IMR-90 (cell line): ENCODE data around the gene SERPINA6. TPM values are rescaled to one million over a fixed set of nuclear protein-coding genes. Genes with fewer than 3 reads are reported as not detected.

Experiments used
- ATAC-seq: fragments of 200-7000 bp; cut with Tn5 transposase; 2 replicates; pipeline ENCODE4 v1.9.1; 2020; ENCODE audit warnings: low read depth, mild to moderate bottlenecking, moderate library complexity
- BruUV-seq: library from RNA; stranded (reverse); fragments of 400-500 nt; replicated peaks from 2 replicates; lab custom pipeline; 2021; lab: Mats Ljungman, UMichigan
- CTCF ChIA-PET: fragments of 300-600 bp; formaldehyde crosslinking; extraction: SDS; loops from one replicate; lab custom pipeline; 2021; ENCODE audit warnings: antibody characterized with exemption; lab: Yijun Ruan, JAX
- POLR2A ChIA-PET: fragments of 300-600 bp; sonication (Branson Sonifier 250); formaldehyde crosslinking; loops from one replicate; lab custom pipeline; 2022; ENCODE audit warnings: antibody characterized with exemption; ENCODE audit not compliant: unreplicated experiment; lab: Charles Lee
- DNase-seq: peaks from one replicate; pipeline ENCODE4 v3.0.0; 2013
- H2AFZ ChIP-seq: replicated peaks from 2 replicates; pipeline ENCODE3; 2013; ENCODE audit warnings: low read length, mild to moderate bottlenecking; ENCODE audit not compliant: poor library complexity
- H2AK5ac ChIP-seq: 2 replicates; pipeline ENCODE4 v1.6.1; 2013; ENCODE audit warnings: low read depth, low read length, inconsistent platforms
- H2AK9ac ChIP-seq: replicated peaks from 2 replicates; pipeline ENCODE3; 2013; ENCODE audit warnings: mild to moderate bottlenecking, low read depth, low read length, moderate library complexity; ENCODE audit not compliant: poor library complexity
- H2BK120ac ChIP-seq: 2 replicates; pipeline ENCODE4 v1.6.1; 2013; ENCODE audit warnings: low read depth, low read length, inconsistent platforms
- H2BK15ac ChIP-seq: 3 replicates; pipeline ENCODE4 v1.6.1; 2013; ENCODE audit warnings: low read depth, low read length, inconsistent platforms
- H2BK20ac ChIP-seq: 2 replicates; pipeline ENCODE4 v1.6.1; 2013; ENCODE audit warnings: low read depth, mild to moderate bottlenecking, inconsistent platforms, low read length, moderate library complexity
- H2BK5ac ChIP-seq: 2 replicates; pipeline ENCODE4 v1.6.1; 2013; ENCODE audit warnings: mild to moderate bottlenecking, low read depth, low read length, inconsistent platforms; ENCODE audit not compliant: poor library complexity, severe bottlenecking
- H3K14ac ChIP-seq: replicated peaks from 2 replicates; pipeline ENCODE4 v1.6.1; 2013; ENCODE audit warnings: low read depth, low read length, inconsistent platforms
- H3K18ac ChIP-seq: 2 replicates; pipeline ENCODE4 v1.6.1; 2013; ENCODE audit warnings: low read depth, low read length, control low read depth
- H3K23ac ChIP-seq: 2 replicates; pipeline ENCODE4 v1.6.1; 2013; ENCODE audit warnings: low read depth, low read length, inconsistent platforms
- H3K27ac ChIP-seq: 2 replicates; pipeline ENCODE4 v1.5.1; 2013; ENCODE audit warnings: mild to moderate bottlenecking, control low read depth, low read length; ENCODE audit not compliant: insufficient read depth
- H3K27me3 ChIP-seq: 2 replicates; pipeline ENCODE4 v1.6.1; 2013; ENCODE audit warnings: low read length; ENCODE audit not compliant: control insufficient read depth, insufficient read depth
- H3K36me3 ChIP-seq: 2 replicates; pipeline ENCODE4 v1.6.1; 2013; ENCODE audit warnings: low read length, mixed read lengths; ENCODE audit not compliant: control insufficient read depth, insufficient read depth
- H3K4ac ChIP-seq: 2 replicates; pipeline ENCODE4 v1.6.1; 2013; ENCODE audit warnings: low read depth, low read length, inconsistent platforms
- H3K4me1 ChIP-seq: 2 replicates; pipeline ENCODE4 v1.6.1; 2013; ENCODE audit warnings: low read length, mixed read lengths; ENCODE audit not compliant: control insufficient read depth, insufficient read depth
- H3K4me2 ChIP-seq: 2 replicates; pipeline ENCODE4 v1.6.1; 2013; ENCODE audit warnings: low read depth, mild to moderate bottlenecking, control low read depth, low read length, moderate library complexity
- H3K4me3 ChIP-seq: 2 replicates; pipeline ENCODE4 v1.5.1; 2013; ENCODE audit warnings: low read depth, mild to moderate bottlenecking, control low read depth, low read length, moderate library complexity; ENCODE audit not compliant: insufficient read depth
- H3K56ac ChIP-seq: 2 replicates; pipeline ENCODE4 v1.6.1; 2013; ENCODE audit warnings: low read length, inconsistent platforms; ENCODE audit not compliant: insufficient read depth; ENCODE audit errors: extremely low read depth
- H3K79me1 ChIP-seq, 2 experiments: 2 replicates each; pipeline ENCODE4 v1.6.1; 2013; ENCODE audit warnings: low read length in 2 of 2, inconsistent platforms in 1 of 2, low read depth in 1 of 2
- H3K9ac ChIP-seq: 2 replicates; pipeline ENCODE4 v1.6.1; 2013; ENCODE audit warnings: low read depth, low read length, control low read depth
- H3K9me1 ChIP-seq: 2 replicates; pipeline ENCODE4 v1.6.1; 2013; ENCODE audit warnings: low read length, inconsistent platforms; ENCODE audit not compliant: insufficient read depth
- H3K9me3 ChIP-seq: 2 replicates; pipeline ENCODE4 v1.6.1; 2013; ENCODE audit warnings: low read length; ENCODE audit not compliant: control insufficient read depth, insufficient read depth
- H4K20me1 ChIP-seq: 2 replicates; pipeline ENCODE4 v1.6.1; 2013; ENCODE audit warnings: low read length, inconsistent platforms; ENCODE audit not compliant: insufficient read depth
- H4K5ac ChIP-seq: 2 replicates; pipeline ENCODE4 v1.6.1; 2013; ENCODE audit warnings: mild to moderate bottlenecking, low read depth, low read length, control low read depth
- H4K8ac ChIP-seq, 2 experiments: 2 replicates each; pipeline ENCODE4 v1.6.1; 2013; ENCODE audit warnings: low read depth in 2 of 2, low read length in 2 of 2, control low read depth in 1 of 2, inconsistent platforms in 1 of 2
- H4K91ac ChIP-seq: 2 replicates; pipeline ENCODE4 v1.6.1; 2013; ENCODE audit warnings: low read depth, low read length, inconsistent platforms; ENCODE audit not compliant: insufficient read depth
- CHD1 ChIP-seq: IDR thresholded peaks from 2 replicates; pipeline ENCODE4 v1.6.1; 2012; ENCODE audit warnings: low read depth, low read length, improper control_type of control experiment
- MAFK ChIP-seq: IDR thresholded peaks from 2 replicates; pipeline ENCODE4 v1.6.1; 2012; ENCODE audit warnings: low read depth, low read length, improper control_type of control experiment
- MXI1 ChIP-seq: IDR thresholded peaks from 2 replicates; pipeline ENCODE4 v1.6.1; 2012; ENCODE audit warnings: low read depth, mild to moderate bottlenecking, low read length, moderate library complexity, borderline replicate concordance
- POLR2A ChIP-seq: IDR thresholded peaks from 2 replicates; pipeline ENCODE4 v1.6.1; 2012; ENCODE audit warnings: mild to moderate bottlenecking, low read depth, low read length
- RAD21 ChIP-seq: IDR thresholded peaks from 2 replicates; pipeline ENCODE4 v1.6.1; 2012; ENCODE audit warnings: low read length, improper control_type of control experiment
- RCOR1 ChIP-seq: IDR thresholded peaks from 2 replicates; pipeline ENCODE4 v1.6.1; 2012; ENCODE audit warnings: mild to moderate bottlenecking, low read length, improper control_type of control experiment; ENCODE audit not compliant: insufficient replicate concordance
- RFX5 ChIP-seq: IDR thresholded peaks from 2 replicates; pipeline ENCODE4 v1.8.0; 2012; ENCODE audit warnings: low read depth, mild to moderate bottlenecking, low read length, moderate library complexity
- SMC3 ChIP-seq: fragments of 150-350 bp; IDR thresholded peaks from 2 replicates; pipeline ENCODE4 v1.6.1; 2016; ENCODE audit warnings: low read depth, mild to moderate bottlenecking, antibody characterized with exemption, low read length, moderate library complexity
- WGBS, 2 experiments: methylation state at CpG; one replicate each; pipeline versions ENCODE4 v1.1.5 to v1.1.7; 2013; ENCODE audit warnings: missing lambda C conversion rate in 2 of 2; ENCODE audit not compliant: insufficient read length in 1 of 2; ENCODE audit errors: extremely low coverage in 2 of 2; 5-methylcytosine and 5-hydroxymethylcytosine counted together
- dilution Hi-C: fragments of 300-500 bp; cut with HindIII; formaldehyde crosslinking; loops from one replicate; pipeline ENCODE4 v1.14.3; 2018; ENCODE audit warnings: low sequenced_read_pairs; ENCODE audit not compliant: unreplicated experiment
- in situ Hi-C: fragments of 300-500 bp; cut with MboI; formaldehyde crosslinking; loops from 3 replicates; pipeline ENCODE4 v1.14.3; 2019; ENCODE audit warnings: low sequenced_read_pairs, inconsistent platforms, mixed read lengths
- intact Hi-C: fragments of 100-400 bp; cut with micrococcal nuclease; formaldehyde crosslinking; loops from 2 replicates; pipeline ENCODE4 v1.10.0; 2022
- polyA plus RNA-seq, 3 experiments: library from polyadenylated mRNA; depleted of rRNA; stranded (reverse); fragments of >200 nt; gene quantifications; 2 replicates each; pipeline ENCODE4 v1.2.3, GENCODE V29; 2012; ENCODE audit warnings: low replicate concordance in 1 of 3
- total RNA-seq: library from RNA; depleted of rRNA; stranded (reverse); fragments of >200 nt; gene quantifications from 2 replicates; pipeline ENCODE4 v1.2.3, GENCODE V29; 2012
- TF ChIP-seq, protein P1 (sequence below): fragments of 150-350 bp; IDR thresholded peaks from 2 replicates; pipeline ENCODE4 v1.6.1; 2016; ENCODE audit warnings: low read depth, mild to moderate bottlenecking, low read length, moderate library complexity, borderline replicate concordance
- TF ChIP-seq, protein P2 (sequence below): conservative IDR thresholded peaks from 2 replicates; pipeline ENCODE4 v1.5.1; 2012; ENCODE audit warnings: mild to moderate bottlenecking, low read depth, low read length, improper control_type of control experiment

The SERPINA6 gene
- total and polyA plus RNA-seq, 2 of the 4 experiments (the other 2 are of a cell fraction) = not detected

DNA sequence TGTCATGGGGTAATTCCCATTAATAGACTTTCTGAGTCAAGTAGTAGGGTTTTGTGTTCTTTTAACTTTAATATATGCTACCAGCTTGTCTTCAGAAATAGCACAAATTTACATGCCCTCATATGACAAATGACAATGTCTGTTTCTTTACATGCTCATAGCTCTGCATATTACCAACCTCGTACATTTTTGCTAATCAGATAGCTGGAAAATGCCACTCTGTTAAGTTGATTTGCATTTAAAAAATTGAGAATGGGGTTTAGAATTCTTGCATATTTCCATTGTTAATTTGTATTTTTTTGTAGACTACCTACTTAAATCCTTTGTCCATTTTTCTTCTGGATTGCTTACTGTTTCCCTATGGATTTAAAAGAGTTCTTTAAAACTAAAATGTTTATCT is 34.0 kb upstream of the SERPINA6 start:
- Histone ChIP-seq H3K4me2 (no peak overlapping the region), H2AK5ac (no peak overlapping the region), H3K23ac (no peak overlapping the region), H3K27ac (no peak overlapping the region), H3K4me1 (0 out of 2 replicates have a peak, but pooled peaks cover 2% of the 10 kb centered on the region), H3K27me3 (no peaks in the 10 kb centered on the region), H3K9me1 (no peaks in the 10 kb centered on the region), H3K4ac (no peak overlapping the region), H2BK20ac (no peak overlapping the region), H4K91ac (no peak overlapping the region), H4K8ac (no peak overlapping the region), H2BK15ac (no peak overlapping the region), H3K56ac (no peak overlapping the region), H3K9me3 (no peaks in the 10 kb centered on the region), H2AK9ac (no peak overlapping the region), H2AFZ (no peak overlapping the region), H3K4me3 (no peak overlapping the region), H2BK120ac (no peak overlapping the region), H3K9ac (no peak overlapping the region), H2BK5ac (no peak overlapping the region), H3K36me3 (no peaks in the 10 kb centered on the region), H4K5ac (no peak overlapping the region), H3K79me1 (no peaks in the 10 kb centered on the region), H3K14ac (no peak overlapping the region), H4K20me1 (no peaks in the 10 kb centered on the region), H3K18ac (no peak overlapping the region)
- ChIA-PET POLR2A (no interaction called here), CTCF (interaction anchor here (1.1 to 1.4 kb wide), 2 partner anchors 66 to 129 kb away, joined by 3 to 5 read pairs; no protein-coding TSS in a partner anchor)
- intact Hi-C loops (no loop called here), dilution Hi-C loops (no loop called here), in situ Hi-C loops (no loop called here)
- WGBS, 2 experiments = no CpG with 5 or more reads among the region's 1 CpG
- ATAC-seq (no peak), DNase-seq (no peak)
- TF ChIP-seq CHD1 = no peak
- TF ChIP-seq RCOR1 = no peak
- TF ChIP-seq, protein P1, sequence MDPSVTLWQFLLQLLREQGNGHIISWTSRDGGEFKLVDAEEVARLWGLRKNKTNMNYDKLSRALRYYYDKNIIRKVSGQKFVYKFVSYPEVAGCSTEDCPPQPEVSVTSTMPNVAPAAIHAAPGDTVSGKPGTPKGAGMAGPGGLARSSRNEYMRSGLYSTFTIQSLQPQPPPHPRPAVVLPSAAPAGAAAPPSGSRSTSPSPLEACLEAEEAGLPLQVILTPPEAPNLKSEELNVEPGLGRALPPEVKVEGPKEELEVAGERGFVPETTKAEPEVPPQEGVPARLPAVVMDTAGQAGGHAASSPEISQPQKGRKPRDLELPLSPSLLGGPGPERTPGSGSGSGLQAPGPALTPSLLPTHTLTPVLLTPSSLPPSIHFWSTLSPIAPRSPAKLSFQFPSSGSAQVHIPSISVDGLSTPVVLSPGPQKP = no peak
- TF ChIP-seq, protein P2, sequence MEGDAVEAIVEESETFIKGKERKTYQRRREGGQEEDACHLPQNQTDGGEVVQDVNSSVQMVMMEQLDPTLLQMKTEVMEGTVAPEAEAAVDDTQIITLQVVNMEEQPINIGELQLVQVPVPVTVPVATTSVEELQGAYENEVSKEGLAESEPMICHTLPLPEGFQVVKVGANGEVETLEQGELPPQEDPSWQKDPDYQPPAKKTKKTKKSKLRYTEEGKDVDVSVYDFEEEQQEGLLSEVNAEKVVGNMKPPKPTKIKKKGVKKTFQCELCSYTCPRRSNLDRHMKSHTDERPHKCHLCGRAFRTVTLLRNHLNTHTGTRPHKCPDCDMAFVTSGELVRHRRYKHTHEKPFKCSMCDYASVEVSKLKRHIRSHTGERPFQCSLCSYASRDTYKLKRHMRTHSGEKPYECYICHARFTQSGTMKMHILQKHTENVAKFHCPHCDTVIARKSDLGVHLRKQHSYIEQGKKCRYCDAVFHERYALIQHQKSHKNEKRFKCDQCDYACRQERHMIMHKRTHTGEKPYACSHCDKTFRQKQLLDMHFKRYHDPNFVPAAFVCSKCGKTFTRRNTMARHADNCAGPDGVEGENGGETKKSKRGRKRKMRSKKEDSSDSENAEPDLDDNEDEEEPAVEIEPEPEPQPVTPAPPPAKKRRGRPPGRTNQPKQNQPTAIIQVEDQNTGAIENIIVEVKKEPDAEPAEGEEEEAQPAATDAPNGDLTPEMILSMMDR = no peak
- no peak for TF ChIP-seq SMC3
- no peak for TF ChIP-seq RAD21
- TF ChIP-seq POLR2A = no peak
- TF ChIP-seq MAFK = no peak
- no peak for TF ChIP-seq MXI1
- no peak for TF ChIP-seq RFX5
- no TSS peak for BruUV-seq
